BE2C (cell line): ENCODE data around the gene ARHGAP23.

Experiments used
- DNase-seq: peaks from one replicate; pipeline ENCODE4 v3.0.0-alpha.2; 2020
- H3K27me3 ChIP-seq: fragments of 250-450 bp; sonication (Bioruptor Pico); 2 replicates; pipeline ENCODE4 v1.5.1; 2020; ENCODE audit warnings: mild to moderate bottlenecking
- H3K36me3 ChIP-seq: fragments of 250-450 bp; sonication (Bioruptor Pico); 2 replicates; pipeline ENCODE4 v1.5.1; 2020; ENCODE audit warnings: mild to moderate bottlenecking
- H3K4me1 ChIP-seq: fragments of 250-450 bp; sonication (Bioruptor Pico); 2 replicates; pipeline ENCODE4 v1.5.1; 2020
- H3K4me3 ChIP-seq: 2 replicates; pipeline ENCODE4 v1.5.1; 2011; ENCODE audit warnings: low read depth, low read length
- H3K9me3 ChIP-seq: fragments of 250-450 bp; sonication (Bioruptor Pico); 2 replicates; pipeline ENCODE4 v1.5.1; 2020
- TF ChIP-seq, protein P1 (sequence below): IDR thresholded peaks from 2 replicates; pipeline ENCODE4 v1.5.1; 2012; ENCODE audit warnings: mild to moderate bottlenecking, low read depth, low read length

ARHGAP23 gene

DNA sequence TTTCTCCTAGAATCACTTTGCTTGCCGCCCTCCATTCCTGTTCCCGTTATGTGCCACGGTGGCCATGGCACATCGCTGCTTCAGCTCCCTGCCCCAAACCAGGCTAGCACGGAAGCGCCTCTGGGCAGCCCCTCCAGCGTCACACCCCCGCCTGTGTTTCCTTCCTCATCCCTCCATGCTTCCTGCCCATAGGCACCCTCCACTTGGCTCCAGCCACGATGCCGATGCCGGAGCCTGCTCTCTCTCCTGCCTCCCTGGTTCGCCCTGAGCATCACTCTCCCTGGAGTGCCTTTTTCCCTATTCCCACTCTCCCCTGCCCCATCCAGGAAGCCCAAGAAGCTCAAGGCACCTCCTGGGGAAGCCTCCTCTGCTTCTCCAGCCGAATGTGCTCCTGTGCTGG lies 3.2 kb upstream of the ARHGAP23 start:
- Histone ChIP-seq H3K4me1 (peaks cover 16% of the 10 kb centered on the region), H3K36me3 (no peaks in the 10 kb centered on the region), H3K4me3 (no peak overlapping the region), H3K9me3 (no peaks in the 10 kb centered on the region), H3K27me3 (no peaks in the 10 kb centered on the region)
- TF ChIP-seq, protein P1, sequence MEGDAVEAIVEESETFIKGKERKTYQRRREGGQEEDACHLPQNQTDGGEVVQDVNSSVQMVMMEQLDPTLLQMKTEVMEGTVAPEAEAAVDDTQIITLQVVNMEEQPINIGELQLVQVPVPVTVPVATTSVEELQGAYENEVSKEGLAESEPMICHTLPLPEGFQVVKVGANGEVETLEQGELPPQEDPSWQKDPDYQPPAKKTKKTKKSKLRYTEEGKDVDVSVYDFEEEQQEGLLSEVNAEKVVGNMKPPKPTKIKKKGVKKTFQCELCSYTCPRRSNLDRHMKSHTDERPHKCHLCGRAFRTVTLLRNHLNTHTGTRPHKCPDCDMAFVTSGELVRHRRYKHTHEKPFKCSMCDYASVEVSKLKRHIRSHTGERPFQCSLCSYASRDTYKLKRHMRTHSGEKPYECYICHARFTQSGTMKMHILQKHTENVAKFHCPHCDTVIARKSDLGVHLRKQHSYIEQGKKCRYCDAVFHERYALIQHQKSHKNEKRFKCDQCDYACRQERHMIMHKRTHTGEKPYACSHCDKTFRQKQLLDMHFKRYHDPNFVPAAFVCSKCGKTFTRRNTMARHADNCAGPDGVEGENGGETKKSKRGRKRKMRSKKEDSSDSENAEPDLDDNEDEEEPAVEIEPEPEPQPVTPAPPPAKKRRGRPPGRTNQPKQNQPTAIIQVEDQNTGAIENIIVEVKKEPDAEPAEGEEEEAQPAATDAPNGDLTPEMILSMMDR, result no peak
- DNase-seq, result no peak

DNA sequence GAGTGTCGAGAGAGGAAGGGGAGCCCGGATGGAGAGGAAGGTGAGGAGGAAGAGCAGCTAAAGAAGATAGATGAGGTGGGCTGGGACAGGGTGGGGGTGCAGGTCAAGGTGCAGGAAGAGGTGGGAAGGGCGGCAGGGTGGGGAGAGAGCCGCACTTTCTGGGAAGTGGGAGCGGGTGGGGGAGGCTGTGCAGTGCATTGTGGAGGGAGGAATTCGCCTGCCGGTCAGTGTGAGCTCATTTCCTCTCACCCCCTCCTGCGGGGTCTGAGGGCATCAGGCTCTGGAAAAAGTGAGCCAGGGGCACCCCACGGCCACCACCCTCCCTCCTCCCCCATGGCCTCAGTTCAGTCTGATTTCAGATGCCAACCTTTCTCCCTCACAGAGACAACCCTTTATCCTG lies 2.5 kb upstream of the ARHGAP23 start:
- DNase-seq, result no peak
- TF ChIP-seq, protein P1, result no peak
- Histone ChIP-seq H3K4me3 (no peak overlapping the region), H3K36me3 (no peaks in the 10 kb centered on the region), H3K27me3 (no peaks in the 10 kb centered on the region), H3K4me1 (peaks cover 11% of the 10 kb centered on the region), H3K9me3 (no peaks in the 10 kb centered on the region)

DNA sequence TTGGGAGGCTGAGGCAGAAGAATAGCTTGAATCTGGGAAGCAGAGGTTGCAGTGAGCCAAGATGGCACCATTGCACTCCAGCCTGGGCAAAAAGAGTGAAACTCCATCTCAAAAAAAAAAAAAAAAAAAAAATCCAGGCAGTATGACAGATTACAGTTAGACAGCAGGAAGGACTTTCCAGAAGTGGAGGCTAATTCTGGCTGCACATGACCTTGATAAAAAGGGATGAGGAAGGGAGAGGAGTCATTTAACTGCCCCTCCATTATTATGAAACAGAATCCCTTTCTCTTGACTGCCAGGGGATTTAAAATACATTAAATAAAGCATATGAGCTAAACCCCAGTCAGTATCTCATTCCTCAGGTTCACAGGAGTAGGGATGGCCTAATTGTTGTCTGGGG lies 1.8 kb upstream of the ARHGAP23 start:
- H3K4me3 ChIP-seq, result no peak overlapping the region
- DNase-seq, result no peak
- no peaks in the 10 kb centered on the region for H3K36me3 ChIP-seq
- TF ChIP-seq, protein P1, result no peak
- peaks cover 4% of the 10 kb centered on the region for H3K4me1 ChIP-seq
- H3K27me3 ChIP-seq, result no peaks in the 10 kb centered on the region
- H3K9me3 ChIP-seq, result no peaks in the 10 kb centered on the region

DNA sequence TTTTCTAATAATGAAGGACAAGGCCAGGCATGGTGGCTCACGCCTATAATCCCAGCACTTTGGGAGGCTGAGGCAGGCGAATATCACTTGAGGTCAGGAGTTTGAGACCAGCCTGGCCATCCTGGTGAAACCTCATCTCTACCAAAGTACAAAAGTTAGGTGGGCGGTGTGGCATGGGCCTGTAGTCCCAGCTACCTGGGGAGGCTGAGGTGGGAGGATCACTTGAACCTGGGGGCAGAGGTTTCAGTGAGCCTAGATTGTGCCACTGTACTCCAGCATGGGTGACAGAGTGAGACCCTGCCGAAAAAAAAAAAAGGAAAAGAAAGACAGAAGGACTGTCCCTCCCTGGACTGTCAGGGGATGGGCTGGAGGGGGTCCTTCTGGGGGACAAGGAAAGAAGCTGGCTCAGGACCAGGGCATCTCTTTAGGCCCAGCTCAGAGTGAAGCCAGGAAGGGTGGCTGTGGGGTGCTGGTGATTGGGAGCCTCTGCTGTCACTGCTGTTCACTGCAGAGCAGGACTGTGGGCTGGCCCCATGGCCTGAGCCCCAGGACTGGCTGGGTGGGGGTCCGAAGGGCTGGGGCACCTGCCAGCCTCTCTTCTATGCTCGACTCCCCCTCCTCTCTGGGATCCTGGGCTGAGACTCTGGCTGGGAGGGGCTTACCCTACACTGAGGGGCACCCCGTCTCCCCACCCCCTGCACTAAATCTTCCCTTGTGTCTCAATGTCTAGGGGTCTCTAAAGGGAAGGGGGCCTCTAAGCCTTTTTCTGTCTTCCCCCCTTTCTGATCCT lies 909 bp upstream of the ARHGAP23 start:
- Histone ChIP-seq H3K9me3 (no peaks in the 10 kb centered on the region), H3K4me1 (no peaks in the 10 kb centered on the region; the same call in 1 of the 2 replicates), H3K27me3 (no peaks in the 10 kb centered on the region), H3K36me3 (no peaks in the 10 kb centered on the region), H3K4me3 (peak overlapping the region; percentile 58)
- TF ChIP-seq, protein P1, result no peak
- no peak for DNase-seq

DNA sequence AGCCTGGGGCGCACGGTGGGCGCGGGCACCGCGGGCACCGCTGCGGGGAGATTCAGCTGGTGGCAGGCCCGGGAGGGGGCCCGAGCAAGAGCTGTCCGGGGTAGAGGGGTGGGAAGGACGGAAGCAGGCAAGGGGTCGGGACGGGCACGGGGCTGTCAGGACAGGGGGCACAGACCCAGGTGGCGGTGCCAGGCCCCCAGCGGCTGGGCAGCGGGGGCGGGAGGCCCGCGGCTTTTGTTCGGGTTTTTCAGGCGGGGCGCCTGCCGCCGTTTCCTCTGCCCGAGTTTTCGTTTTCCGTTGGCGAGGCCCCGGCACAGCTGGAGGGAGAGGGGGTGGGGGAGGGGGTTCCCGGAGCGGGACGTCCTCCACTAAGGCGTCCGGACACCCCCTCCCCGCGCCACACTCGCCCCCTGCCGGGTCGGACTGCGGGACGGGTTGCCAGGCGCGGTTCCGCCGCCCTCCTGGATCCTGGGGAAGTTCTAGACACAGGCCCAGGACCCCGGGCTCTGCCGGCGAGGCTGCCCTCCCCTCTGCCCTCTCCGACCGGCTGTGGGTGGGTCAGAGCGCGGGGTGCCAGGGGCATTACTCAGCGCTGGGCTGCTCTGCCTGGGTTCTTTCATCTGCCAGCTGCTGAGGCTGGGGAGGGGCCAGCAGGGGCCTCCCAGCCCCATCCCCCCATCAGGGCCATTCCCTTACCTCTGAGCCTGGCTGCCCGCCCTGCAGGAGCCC lies 543 bp downstream of the ARHGAP23 start:
- Histone ChIP-seq H3K27me3 (no peaks in the 10 kb centered on the region), H3K4me1 (no peaks in the 10 kb centered on the region), H3K4me3 (no peak overlapping the region; the same call in 1 of the 2 replicates), H3K36me3 (no peaks in the 10 kb centered on the region), H3K9me3 (no peaks in the 10 kb centered on the region)
- TF ChIP-seq, protein P1, result no peak
- no peak for DNase-seq
